SU-DHL-6 (cell line): Measurements from ENCODE around the gene LRRTM4.
"Not testable (repeated sequence)": the region's sequence is repeated elsewhere in the genome, so short reads cannot be mapped to it uniquely, and the experiment has no call there.

Experiments used
- CTCF ChIP-seq: fragments of 200-600 bp; sonication (generic); IDR thresholded peaks from one replicate; pipeline ENCODE4 v1.5.1; 2017; ENCODE audit warnings: antibody characterized with exemption, mild to moderate bottlenecking, low read length, moderate library complexity; ENCODE audit not compliant: insufficient read depth, poor library complexity, severe bottlenecking
- EZH2phosphoT487 ChIP-seq: fragments of 200-600 bp; sonication (generic), shearing (Covaris generic); conservative IDR thresholded peaks from 2 replicates; pipeline ENCODE4 v1.6.1; 2018; ENCODE audit warnings: mild to moderate bottlenecking, antibody characterized with exemption, low read length, moderate library complexity, mixed read lengths

- not testable (repeated sequence) for TF ChIP-seq CTCF, EZH2phosphoT487
Observed at GRCh38 chr2:77095525-77095924, 426.7 kb downstream of the LRRTM4 start.
